ENCODE data around the gene CELF2.

CELF2 gene

DNA sequence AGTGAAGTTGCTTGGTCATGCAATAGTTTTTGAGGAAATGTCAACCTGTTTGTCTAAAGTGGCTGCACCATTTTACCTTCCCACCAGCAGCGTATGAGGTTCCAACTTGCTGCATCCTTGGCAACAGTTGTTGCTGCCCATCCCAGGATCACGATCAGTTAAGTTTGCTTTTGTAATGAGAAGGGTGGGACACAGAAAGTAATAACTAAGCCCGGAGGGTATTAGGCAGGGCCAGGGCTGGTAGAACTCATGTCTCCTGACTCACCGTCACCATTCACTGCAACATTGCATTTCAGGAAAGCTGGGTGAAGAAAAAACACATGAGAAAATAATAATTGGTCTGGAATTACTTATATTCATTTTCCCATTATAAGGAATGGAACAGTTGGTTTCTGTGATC is 25.4 kb downstream of the CELF2 start:
- DNase-seq (ENCODE audit: low spot score), result no peak
- TF ChIP-seq, protein P1, sequence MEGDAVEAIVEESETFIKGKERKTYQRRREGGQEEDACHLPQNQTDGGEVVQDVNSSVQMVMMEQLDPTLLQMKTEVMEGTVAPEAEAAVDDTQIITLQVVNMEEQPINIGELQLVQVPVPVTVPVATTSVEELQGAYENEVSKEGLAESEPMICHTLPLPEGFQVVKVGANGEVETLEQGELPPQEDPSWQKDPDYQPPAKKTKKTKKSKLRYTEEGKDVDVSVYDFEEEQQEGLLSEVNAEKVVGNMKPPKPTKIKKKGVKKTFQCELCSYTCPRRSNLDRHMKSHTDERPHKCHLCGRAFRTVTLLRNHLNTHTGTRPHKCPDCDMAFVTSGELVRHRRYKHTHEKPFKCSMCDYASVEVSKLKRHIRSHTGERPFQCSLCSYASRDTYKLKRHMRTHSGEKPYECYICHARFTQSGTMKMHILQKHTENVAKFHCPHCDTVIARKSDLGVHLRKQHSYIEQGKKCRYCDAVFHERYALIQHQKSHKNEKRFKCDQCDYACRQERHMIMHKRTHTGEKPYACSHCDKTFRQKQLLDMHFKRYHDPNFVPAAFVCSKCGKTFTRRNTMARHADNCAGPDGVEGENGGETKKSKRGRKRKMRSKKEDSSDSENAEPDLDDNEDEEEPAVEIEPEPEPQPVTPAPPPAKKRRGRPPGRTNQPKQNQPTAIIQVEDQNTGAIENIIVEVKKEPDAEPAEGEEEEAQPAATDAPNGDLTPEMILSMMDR (conservative IDR thresholded peaks at IDR 0.05; ENCODE audit: low read depth), result no peak
- CTCF ChIA-PET, result no interaction called here
- POLR2A ChIA-PET (ENCODE audit: low non-redundant PET), result no interaction called here
- no peak overlapping the region for H3K27ac ChIP-seq

DNA sequence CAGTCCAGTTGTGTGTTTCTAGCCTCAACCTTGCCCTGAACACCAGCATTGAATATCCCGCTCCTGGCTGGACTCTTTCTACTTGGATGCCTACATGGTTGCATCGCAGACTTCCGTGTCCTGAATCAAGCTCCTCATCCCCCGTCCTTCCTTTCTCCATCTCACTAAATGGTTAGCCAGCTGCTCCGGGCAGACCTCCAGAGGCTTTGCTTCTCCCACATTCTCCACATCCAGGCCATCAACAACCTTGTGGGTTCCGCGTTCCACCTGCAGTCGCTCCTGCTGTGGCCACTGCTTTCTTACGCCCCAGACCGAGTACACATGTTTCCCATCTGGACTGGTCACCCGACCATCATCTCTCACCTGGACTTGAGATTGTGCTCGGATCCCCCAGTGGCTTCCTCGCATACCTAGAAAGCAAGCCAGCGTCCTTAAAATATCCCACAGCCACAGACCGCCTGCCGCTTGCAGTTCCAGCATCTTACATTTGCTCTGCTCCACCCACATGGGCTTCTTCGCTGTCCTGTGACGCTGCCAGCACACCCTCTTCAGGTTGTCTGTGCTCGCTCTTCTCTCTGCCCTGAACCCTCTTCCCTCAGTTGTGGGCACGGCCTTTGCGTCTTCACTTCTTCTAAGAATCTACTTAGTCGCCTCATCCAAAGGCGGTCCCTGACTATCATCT is 25.9 kb downstream of the CELF2 start:
- ChIA-PET CTCF (no interaction called here), POLR2A (ENCODE audit: low non-redundant PET) (no interaction called here)
- TF ChIP-seq, protein P1 (conservative IDR thresholded peaks at IDR 0.05; ENCODE audit: low read depth), result no peak
- no peak for DNase-seq (ENCODE audit: low spot score)
- no peak overlapping the region for H3K27ac ChIP-seq

- TF ChIP-seq, protein P1 (conservative IDR thresholded peaks at IDR 0.05; ENCODE audit: low read depth), result no peak
- ChIA-PET CTCF (interaction anchor here (0.5 kb wide), 1 partner anchor 384 kb away, joined by 3 read pairs; no protein-coding TSS in a partner anchor), POLR2A (ENCODE audit: low non-redundant PET) (no interaction called here)
- no peak overlapping the region for H3K27ac ChIP-seq
- no peak for DNase-seq (ENCODE audit: low spot score)
Observed at GRCh38 chr10:11045487-11045886, 27.8 kb downstream of the CELF2 start.

GRCh38 chr10:11045995-11046775 is 28.5 kb downstream of the CELF2 start:
- ChIA-PET POLR2A (ENCODE audit: low non-redundant PET) (no interaction called here), CTCF (no interaction called here)
- no peak for DNase-seq (ENCODE audit: low spot score)
- TF ChIP-seq, protein P1 (conservative IDR thresholded peaks at IDR 0.05; ENCODE audit: low read depth), result no peak
- no peak overlapping the region for H3K27ac ChIP-seq

DNA sequence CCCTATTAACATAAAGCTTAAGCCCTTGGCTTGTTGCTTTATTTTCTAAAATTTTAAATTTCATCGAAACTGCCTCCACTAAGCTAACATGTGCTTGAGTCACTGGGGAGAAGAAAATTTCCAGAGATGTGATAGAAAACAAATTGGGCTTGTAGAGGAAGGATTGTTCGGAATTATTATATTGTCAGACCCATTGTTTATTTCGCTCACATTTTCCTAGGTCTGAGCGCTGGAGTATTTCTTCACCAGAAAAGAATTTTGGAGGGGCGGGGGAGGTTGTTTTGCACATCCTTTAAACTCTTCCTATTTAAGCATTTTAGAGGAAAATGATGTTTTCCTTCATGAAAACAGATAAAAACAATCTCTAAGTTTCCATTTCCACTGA is 29.1 kb downstream of the CELF2 start:
- POLR2A ChIA-PET (ENCODE audit: low non-redundant PET), result no interaction called here
- TF ChIP-seq, protein P1 (conservative IDR thresholded peaks at IDR 0.05; ENCODE audit: low read depth), result no peak
- no peak for DNase-seq (ENCODE audit: low spot score)
- H3K27ac ChIP-seq, result no peak overlapping the region
- CTCF ChIA-PET, result no interaction called here

GRCh38 chr10:11048707-11049278 is 31.1 kb downstream of the CELF2 start:
- TF ChIP-seq, protein P1 (conservative IDR thresholded peaks at IDR 0.05; ENCODE audit: low read depth), result no peak
- CTCF ChIA-PET, result interaction anchor here (0.6 to 0.7 kb wide), 2 partner anchors 12 to 48 kb away, joined by 3 read pairs; no protein-coding TSS in a partner anchor
- H3K27ac ChIP-seq, result no peak overlapping the region
- DNase-seq (ENCODE audit: low spot score), result no peak
- POLR2A ChIA-PET (ENCODE audit: low non-redundant PET), result no interaction called here

All from RWPE1 (cell line).